HG03432 (cell line): ENCODE data around the gene LILRB3.
A peak's percentile ranks its signal among the peaks of the same experiment; 100 is the strongest.
"Not testable (repeated sequence)": the region's sequence is repeated elsewhere in the genome, so short reads cannot be mapped to it uniquely, and the experiment has no call there.

ENCODE experiments used
- ATAC-seq: cut with Tn5 transposase; IDR thresholded peaks from one replicate; pipeline ENCODE4 v1.9.1; 2021; ENCODE audit warnings: mild to moderate bottlenecking, moderate library complexity; ENCODE audit not compliant: unreplicated experiment

Gene LILRB3

GRCh38 chr19:54191011-54191810 is 31.6 kb downstream of the LILRB3 start, which contains the start of gene TSEN34:
Gene TSEN34, plus strand, starts transcription at chr19:54191308. Its CDS starts 57 bp downstream, at chr19:54191365.
- ATAC-seq: peak; percentile 33

- peak; percentile 49 for ATAC-seq
Measured at GRCh38 chr19:54190503-54191010, 32.2 kb downstream of the LILRB3 start.

GRCh38 chr19:54189735-54190502 is 32.9 kb downstream of the LILRB3 start:
- peak; percentile 46 for ATAC-seq

GRCh38 chr19:54189145-54189734 is 33.6 kb downstream of the LILRB3 start, which contains the start of gene MBOAT7:
Gene MBOAT7, minus strand, starts transcription at chr19:54189580. Its CDS starts 1,072 bp downstream, at chr19:54188508.
- peak; percentile 21 for ATAC-seq

- ATAC-seq: no peak
Measured at GRCh38 chr19:54188215-54188871, 34.5 kb downstream of the LILRB3 start.

GRCh38 chr19:54186934-54187381 is 35.8 kb downstream of the LILRB3 start:
- no peak for ATAC-seq

- ATAC-seq: no peak
Measured at GRCh38 chr19:54186351-54186750, 36.5 kb downstream of the LILRB3 start.

GRCh38 chr19:54183431-54183830 is 39.4 kb downstream of the LILRB3 start:
- ATAC-seq: no peak

- not testable (repeated sequence) for ATAC-seq
Measured at GRCh38 chr19:54181894-54182293, 40.9 kb downstream of the LILRB3 start.

- ATAC-seq: no peak
Measured at GRCh38 chr19:54180691-54181091, 42.1 kb downstream of the LILRB3 start.

- no peak for ATAC-seq
Measured at GRCh38 chr19:54179921-54180461, 42.8 kb downstream of the LILRB3 start.

- no peak for ATAC-seq
Measured at GRCh38 chr19:54179262-54179852, 43.5 kb downstream of the LILRB3 start.

- no peak for ATAC-seq
Measured at GRCh38 chr19:54178581-54179261, 44.1 kb downstream of the LILRB3 start.

GRCh38 chr19:54173951-54174834 is 48.6 kb downstream of the LILRB3 start:
- ATAC-seq: no peak

- ATAC-seq: no peak
Measured at GRCh38 chr19:54173359-54173699, 49.5 kb downstream of the LILRB3 start.

- no peak for ATAC-seq
Measured at GRCh38 chr19:54172471-54173358, 50.1 kb downstream of the LILRB3 start, which contains the start of gene TMC4. Gene TMC4, minus strand, starts transcription at chr19:54173160. Its CDS starts 43 bp downstream, at chr19:54173117.

- ATAC-seq: not testable (repeated sequence)
Measured at GRCh38 chr19:54171736-54172431, 50.9 kb downstream of the LILRB3 start.
